Panc1 (cell line): ENCODE data around the gene PSENEN. TPM values are rescaled to one million over a fixed set of nuclear protein-coding genes. Genes with fewer than 3 reads are reported as not detected.

ENCODE experiments used
- ATAC-seq: fragments of 200-7000 bp; cut with Tn5 transposase; 2 replicates; pipeline ENCODE4 v1.9.1; 2020; ENCODE audit warnings: mild to moderate bottlenecking, moderate library complexity
- BruUV-seq: library from RNA; stranded (reverse); fragments of 400-500 nt; replicated peaks from 2 replicates; lab custom pipeline; 2021; lab: Mats Ljungman, UMichigan
- CTCF ChIA-PET: fragments of 300-600 bp; sonication (Branson Sonifier 250); formaldehyde crosslinking; loops from one replicate; lab custom pipeline; 2022; ENCODE audit warnings: antibody characterized with exemption; lab: Charles Lee
- POLR2A ChIA-PET: fragments of 300-600 bp; sonication (Branson Sonifier 250); formaldehyde crosslinking; loops from one replicate; lab custom pipeline; 2022; ENCODE audit warnings: antibody characterized with exemption; lab: Charles Lee
- DNase-seq: peaks from one replicate; pipeline ENCODE4 v3.0.0-alpha.2; 2010; ENCODE audit warnings: low read depth, low spot score
- H3K27ac ChIP-seq: 2 replicates; pipeline ENCODE4 v1.5.1; 2011; ENCODE audit warnings: mild to moderate bottlenecking, low read length, inconsistent platforms
- H3K27me3 ChIP-seq: fragments of 200-500 bp; sonication (Bioruptor generic); 2 replicates; pipeline ENCODE4 v1.6.0; 2014; ENCODE audit warnings: low read length, inconsistent platforms; ENCODE audit not compliant: control insufficient read depth, insufficient read depth
- H3K36me3 ChIP-seq: fragments of 200-500 bp; sonication (Bioruptor generic); 2 replicates; pipeline ENCODE4 v1.5.1; 2014; ENCODE audit warnings: inconsistent platforms, mild to moderate bottlenecking, low read length, moderate library complexity; ENCODE audit not compliant: control insufficient read depth, insufficient read depth
- H3K4me1 ChIP-seq: 2 replicates; pipeline ENCODE4 v1.5.1; 2011; ENCODE audit warnings: inconsistent platforms, mild to moderate bottlenecking, low read length, moderate library complexity; ENCODE audit not compliant: control insufficient read depth, insufficient read depth
- H3K4me3 ChIP-seq, 2 experiments: 2 replicates each; pipeline ENCODE4 v1.5.1; 2011 to 2012; ENCODE audit warnings: low read depth in 2 of 2, low read length in 2 of 2, mild to moderate bottlenecking in 2 of 2, inconsistent platforms in 1 of 2, moderate library complexity in 1 of 2
- H3K9me3 ChIP-seq: fragments of 200-500 bp; sonication (Bioruptor generic); 2 replicates; pipeline ENCODE4 v1.5.1; 2014; ENCODE audit warnings: low read depth, mild to moderate bottlenecking, inconsistent platforms, low read length, moderate library complexity; ENCODE audit not compliant: control insufficient read depth, insufficient read depth
- CTCF ChIP-seq: fragments of 450-650 bp; IDR thresholded peaks from 2 replicates; pipeline ENCODE4 v1.5.1; 2017; ENCODE audit warnings: mild to moderate bottlenecking
- POLR2AphosphoS5 ChIP-seq: IDR thresholded peaks from 2 replicates; pipeline ENCODE4 v1.6.1; 2012; ENCODE audit warnings: mild to moderate bottlenecking, low read depth, low read length, moderate library complexity
- REST ChIP-seq, 2 experiments: IDR thresholded peaks; 2 replicates each; pipeline ENCODE4 v1.6.1; 2011 to 2012; ENCODE audit warnings: low read depth in 2 of 2, control low read depth in 1 of 2, low read length in 1 of 2, mild to moderate bottlenecking in 1 of 2, moderate library complexity in 1 of 2; ENCODE audit not compliant: insufficient read depth in 1 of 2
- SIN3A ChIP-seq: IDR thresholded peaks from 2 replicates; pipeline ENCODE4 v1.6.1; 2012; ENCODE audit warnings: low read depth, mild to moderate bottlenecking, low read length, moderate library complexity, borderline replicate concordance; ENCODE audit not compliant: insufficient read depth
- TCF7L2 ChIP-seq: IDR thresholded peaks from 2 replicates; pipeline ENCODE4 v1.6.1; 2011; ENCODE audit warnings: mild to moderate bottlenecking, low read depth, low read length, inconsistent platforms
- in situ Hi-C: cut with HindIII; loops from 2 replicates; pipeline ENCODE4 v1.10.0; 2016; ENCODE audit warnings: low sequenced_read_pairs, low pct_unique_long_range_greater_than_20kb
- intact Hi-C: fragments of 100-400 bp; cut with micrococcal nuclease; formaldehyde crosslinking; loops from one replicate; pipeline ENCODE4 v1.10.0; 2022; ENCODE audit not compliant: unreplicated experiment
- total RNA-seq: library from RNA; stranded (reverse); gene quantifications from one replicate; pipeline ENCODE4 v1.2.1, GENCODE V29; 2021; ENCODE audit not compliant: unreplicated experiment

Gene PSENEN
- total RNA-seq, 1 experiment from 2014 or later: 169 TPM

- Histone ChIP-seq H3K36me3 (peaks cover 16% of the 10 kb centered on the region; the same call in 1 of the 2 replicates), H3K27ac (peak overlapping the region; percentile 80), H3K4me1 (peaks cover 16% of the 10 kb centered on the region), H3K27me3 (no peaks in the 10 kb centered on the region), H3K4me3 (peak overlapping the region; percentile 81 to 85), H3K9me3 (no peaks in the 10 kb centered on the region)
- in situ Hi-C loops (no loop called here), intact Hi-C loops (loop anchor here (10.0 kb wide), 1 partner anchor 165 kb away; no protein-coding TSS in a partner anchor)
- ATAC-seq (no peak), DNase-seq (no peak)
- ChIA-PET CTCF (no interaction called here), POLR2A (interaction anchor here (1.0 kb wide), 1 partner anchor 26 kb away, joined by 3 read pairs; the partner anchor contains the start of genes PSENEN and U2AF1L4)
- BruUV-seq: TSS peak; percentile 67
- TF ChIP-seq TCF7L2 (no peak), POLR2AphosphoS5 (no peak), CTCF (no peak), REST (IDR thresholded peaks at IDR 0.05; ENCODE audit: insufficient read depth in 1 of 2, low read depth in 2 of 2, low read length in 1 of 2) (no peak), SIN3A (no peak)
Measured at GRCh38 chr19:35719402-35720162, 25.9 kb upstream of the PSENEN start.

- TF ChIP-seq TCF7L2: no peak
- no peak for TF ChIP-seq CTCF
- no peak for TF ChIP-seq POLR2AphosphoS5
- POLR2A ChIA-PET: no interaction called here
Measured at GRCh38 chr19:35720163-35720524, 25.3 kb upstream of the PSENEN start.

More at GRCh38 chr19:35720163-35720524, 25.3 kb upstream of the PSENEN start:
- ATAC-seq (no peak), DNase-seq (no peak)
- CTCF ChIA-PET: interaction anchor here (0.5 kb wide), 1 partner anchor 23 kb away, joined by 8 read pairs; no protein-coding TSS in a partner anchor
- no peaks in the 10 kb centered on the region for H3K27me3 ChIP-seq
- peaks cover 16% of the 10 kb centered on the region for H3K4me1 ChIP-seq
- BruUV-seq: no TSS peak
- H3K4me3 ChIP-seq: no peak overlapping the region
- intact Hi-C loops (no loop called here), in situ Hi-C loops (no loop called here)
- H3K36me3 ChIP-seq: peaks cover 16% of the 10 kb centered on the region; the same call in 1 of the 2 replicates
- H3K27ac ChIP-seq: no peak overlapping the region
- no peaks in the 10 kb centered on the region for H3K9me3 ChIP-seq
